MM.1S (cell line): ENCODE data around the gene OCRL.

Experiments
- DNase-seq: peaks from one replicate; pipeline ENCODE4 v3.0.0-alpha.2; 2015
- H2AFZ ChIP-seq: fragments of 300-600 bp; sonication (generic); 2 replicates; pipeline ENCODE4 v1.6.0; 2016; ENCODE audit warnings: antibody characterized with exemption, low read length
- H3F3A ChIP-seq: fragments of 300-600 bp; sonication (generic); 2 replicates; pipeline ENCODE4 v1.6.1; 2016; ENCODE audit warnings: mild to moderate bottlenecking, antibody characterized with exemption, low read length, moderate library complexity, mixed read lengths; ENCODE audit not compliant: insufficient read depth
- H3K27ac ChIP-seq: fragments of 300-600 bp; sonication (generic); 2 replicates; pipeline ENCODE4 v1.5.1; 2016; ENCODE audit warnings: mild to moderate bottlenecking, low read length
- H3K27me3 ChIP-seq: fragments of 300-600 bp; sonication (generic); replicated peaks from 2 replicates; pipeline ENCODE4 v1.6.0; 2016; ENCODE audit warnings: low read length; ENCODE audit not compliant: insufficient read depth
- H3K36me3 ChIP-seq: fragments of 300-600 bp; sonication (generic); replicated peaks from 2 replicates; pipeline ENCODE4 v1.6.1; 2016; ENCODE audit warnings: mild to moderate bottlenecking, low read length, mixed read lengths; ENCODE audit not compliant: insufficient read depth
- H3K4me1 ChIP-seq: fragments of 300-600 bp; sonication (generic); 2 replicates; pipeline ENCODE4 v1.6.1; 2016; ENCODE audit warnings: low read length, mixed read lengths
- H3K4me2 ChIP-seq: fragments of 300-600 bp; sonication (generic); 2 replicates; pipeline ENCODE4 v1.6.0; 2016; ENCODE audit warnings: low read depth, low read length
- H3K4me3 ChIP-seq: fragments of 300-600 bp; sonication (generic); 2 replicates; pipeline ENCODE4 v1.5.1; 2016; ENCODE audit warnings: low read length, mixed read lengths
- H3K79me2 ChIP-seq: fragments of 300-600 bp; sonication (generic); 2 replicates; pipeline ENCODE4 v1.6.1; 2016; ENCODE audit warnings: mixed run types, low read length, mixed read lengths
- H3K9ac ChIP-seq: fragments of 300-600 bp; sonication (generic); 2 replicates; pipeline ENCODE4 v1.6.1; 2016; ENCODE audit warnings: low read length, mixed read lengths
- H3K9me2 ChIP-seq: fragments of 300-600 bp; sonication (generic); replicated peaks from 2 replicates; pipeline ENCODE4 v1.6.1; 2016; ENCODE audit warnings: mild to moderate bottlenecking, low read length, mixed read lengths; ENCODE audit not compliant: insufficient read depth
- H3K9me3 ChIP-seq: fragments of 300-600 bp; sonication (generic); replicated peaks from 2 replicates; pipeline ENCODE4 v1.6.1; 2016; ENCODE audit warnings: mild to moderate bottlenecking, low read length, mixed read lengths; ENCODE audit not compliant: insufficient read depth
- H4K20me1 ChIP-seq: fragments of 300-600 bp; sonication (generic); 2 replicates; pipeline ENCODE4 v1.6.1; 2016; ENCODE audit warnings: mild to moderate bottlenecking, low read length, moderate library complexity, mixed read lengths; ENCODE audit not compliant: insufficient read depth
- CTCF ChIP-seq: fragments of 300-600 bp; sonication (generic); IDR thresholded peaks from 2 replicates; pipeline ENCODE4 v1.5.1; 2016; ENCODE audit warnings: antibody characterized with exemption, low read length, mixed read lengths
- EZH2 ChIP-seq: fragments of 300-600 bp; sonication (generic); optimal IDR thresholded peaks from 2 replicates; pipeline ENCODE3; 2017; ENCODE audit warnings: low read depth, mild to moderate bottlenecking, antibody characterized with exemption, low read length, mixed read lengths
- EZH2phosphoT487 ChIP-seq: fragments of 300-600 bp; sonication (generic); IDR thresholded peaks from 2 replicates; pipeline ENCODE4 v1.6.1; 2018; ENCODE audit warnings: antibody characterized with exemption, low read length

OCRL gene

GRCh38 chrX:129577473-129577872 lies 37.4 kb downstream of the OCRL start:
- H3K79me2 ChIP-seq, result no peaks in the 10 kb centered on the region
- H3K9me3 ChIP-seq, result no peaks in the 10 kb centered on the region
- TF ChIP-seq CTCF (no peak), EZH2 (no peak), EZH2phosphoT487 (no peak)
- no peak overlapping the region for H3K4me2 ChIP-seq
- H3K4me1 ChIP-seq, result no peaks in the 10 kb centered on the region
- H3K9me2 ChIP-seq, result no peaks in the 10 kb centered on the region
- H3F3A ChIP-seq, result no peaks in the 10 kb centered on the region
- no peak for DNase-seq
- H3K36me3 ChIP-seq, result no peaks in the 10 kb centered on the region
- no peak overlapping the region for H3K9ac ChIP-seq
- H2AFZ ChIP-seq, result no peak overlapping the region
- no peak overlapping the region for H3K27ac ChIP-seq
- no peaks in the 10 kb centered on the region for H3K27me3 ChIP-seq
- no peaks in the 10 kb centered on the region for H4K20me1 ChIP-seq
- no peak overlapping the region for H3K4me3 ChIP-seq

- H3K4me2 ChIP-seq, result no peak overlapping the region
- no peaks in the 10 kb centered on the region for H3K36me3 ChIP-seq
- H3K9ac ChIP-seq, result no peak overlapping the region
- H3K9me2 ChIP-seq, result no peaks in the 10 kb centered on the region
- H3K27me3 ChIP-seq, result no peaks in the 10 kb centered on the region
- DNase-seq, result no peak
- H3F3A ChIP-seq, result no peaks in the 10 kb centered on the region
- H3K27ac ChIP-seq, result no peak overlapping the region
- no peaks in the 10 kb centered on the region for H3K9me3 ChIP-seq
- TF ChIP-seq EZH2phosphoT487 (no peak), EZH2 (no peak), CTCF (no peak)
- no peaks in the 10 kb centered on the region for H3K4me1 ChIP-seq
- no peaks in the 10 kb centered on the region for H3K79me2 ChIP-seq
- no peak overlapping the region for H2AFZ ChIP-seq
- H3K4me3 ChIP-seq, result no peak overlapping the region
- H4K20me1 ChIP-seq, result no peaks in the 10 kb centered on the region
Measured at GRCh38 chrX:129577877-129578276, 37.8 kb downstream of the OCRL start.

- Histone ChIP-seq H2AFZ (no peak overlapping the region), H4K20me1 (no peaks in the 10 kb centered on the region), H3K27me3 (no peaks in the 10 kb centered on the region), H3K4me1 (no peaks in the 10 kb centered on the region), H3K27ac (no peak overlapping the region), H3K4me2 (no peak overlapping the region), H3F3A (no peaks in the 10 kb centered on the region), H3K9ac (no peak overlapping the region), H3K36me3 (no peaks in the 10 kb centered on the region), H3K4me3 (no peak overlapping the region), H3K9me2 (no peaks in the 10 kb centered on the region), H3K9me3 (no peaks in the 10 kb centered on the region), H3K79me2 (no peaks in the 10 kb centered on the region)
- DNase-seq, result no peak
- no peak for TF ChIP-seq EZH2phosphoT487
- TF ChIP-seq EZH2, result no peak
- TF ChIP-seq CTCF, result no peak
Measured at GRCh38 chrX:129581904-129582303, 41.8 kb downstream of the OCRL start.
